Lower leg skin (tissue), 3 donors: ENCODE measurements around the gene AMY1A.
"Not testable (repeated sequence)": the region's sequence is repeated elsewhere in the genome, so short reads cannot be mapped to it uniquely, and the experiment has no call there.

Experiments used
- CTCF ChIP-seq, 3 donors: fragments of 450-650 bp; IDR thresholded peaks; one replicate each; pipeline ENCODE4 v1.5.1; 2016; ENCODE audit warnings: antibody characterized with exemption in 3 of 3, mild to moderate bottlenecking in 3 of 3, moderate library complexity in 2 of 3
- POLR2A ChIP-seq, 2 donors: fragments of 450-650 bp; IDR thresholded peaks; one replicate each; pipeline ENCODE4 v1.6.1; 2016 to 2017; ENCODE audit warnings: antibody characterized with exemption in 2 of 2, mild to moderate bottlenecking in 1 of 2, moderate library complexity in 1 of 2

DNA sequence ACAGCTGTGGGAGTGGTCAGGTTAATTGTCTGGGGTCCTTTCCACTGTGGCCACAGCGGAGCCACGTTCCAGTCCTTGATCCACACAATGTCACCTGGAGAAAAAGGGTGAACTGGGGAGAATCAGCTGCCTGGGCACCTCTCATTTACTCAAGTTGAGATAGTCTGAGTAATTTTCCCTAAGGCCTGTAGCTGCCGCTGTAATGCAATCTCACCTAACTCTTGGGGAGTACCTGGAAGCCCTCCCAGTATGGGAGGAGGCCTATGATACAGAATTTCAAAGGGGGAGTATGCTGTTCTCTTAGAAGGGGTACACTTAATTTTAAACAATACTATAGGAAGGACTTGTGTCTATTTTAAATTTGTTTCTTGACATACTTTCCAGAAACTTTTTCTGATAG is 5.3 kb upstream of the AMY1A start:
- TF ChIP-seq CTCF, POLR2A (IDR thresholded peaks at IDR 0.05): not testable (repeated sequence)
